ENCODE data around the gene C17orf100.

- TF ChIP-seq POLR2A (IDR thresholded peaks at IDR 0.05) (no peak), CTCF (IDR thresholded peaks at IDR 0.05 in 8 of 11, conservative IDR thresholded peaks at IDR 0.05 in 3 of 11) (no peak), POLR2AphosphoS5 (IDR thresholded peaks at IDR 0.05) (no peak)
Measured at GRCh38 chr17:6668219-6668618, 16.7 kb downstream of the C17orf100 start.

Data from spleen (tissue), 7 donors.